ENCODE results near the gene NUAK1. TPM values are rescaled to one million over a fixed set of nuclear protein-coding genes. Genes with fewer than 3 reads are reported as not detected.

The NUAK1 gene
- total RNA-seq, 1 experiment from 2014 or later, result 50.3 TPM

DNA sequence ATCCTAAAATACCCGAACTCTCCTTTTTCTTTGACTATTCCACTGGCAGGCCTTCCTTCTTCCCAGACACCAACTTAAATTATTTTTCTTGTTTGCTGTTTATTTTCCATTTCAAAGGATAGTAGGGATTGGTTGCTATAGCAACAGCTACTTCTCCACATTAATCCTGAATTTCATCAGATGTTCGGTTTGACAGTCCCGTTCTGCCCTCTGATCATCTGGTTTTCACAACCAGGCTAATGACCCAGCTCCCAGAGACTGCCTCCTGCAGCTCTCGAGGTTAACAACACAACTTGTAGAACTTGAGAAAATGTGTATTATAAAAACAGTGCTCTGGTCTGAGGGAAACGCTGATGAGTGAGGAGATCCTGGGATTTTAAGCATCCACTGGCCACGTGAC, 45.5 kb downstream of the NUAK1 start:
- no TSS peak for BruUV-seq (replicated peaks)
- peaks cover 47% of the 10 kb centered on the region for H3K4me1 ChIP-seq (ENCODE audit: control insufficient read depth, insufficient read depth, low read length)

GRCh38 chr12:106091446-106091820, 47.3 kb downstream of the NUAK1 start:
- TF ChIP-seq TCF7L2 (IDR thresholded peaks at IDR 0.05; ENCODE audit: low read depth, low read length), result no peak
- ChIA-PET CTCF (no interaction called here), POLR2A (no interaction called here)
- intact Hi-C loops (cut with micrococcal nuclease; ENCODE audit: unreplicated experiment) (no loop called here), in situ Hi-C loops (cut with HindIII; ENCODE audit: low pct_unique_long_range_greater_than_20kb, low sequenced_read_pairs) (no loop called here)
- Histone ChIP-seq H3K4me1 (ENCODE audit: control insufficient read depth, insufficient read depth, low read length) (peaks cover 33% of the 10 kb centered on the region), H3K36me3 (ENCODE audit: control insufficient read depth, insufficient read depth, low read length) (no peaks in the 10 kb centered on the region), H3K4me3 (ENCODE audit: low read depth in 2 of 2, low read length in 2 of 2) (no peak overlapping the region), H3K27me3 (ENCODE audit: control insufficient read depth, insufficient read depth, low read length) (no peaks in the 10 kb centered on the region), H3K27ac (ENCODE audit: low read length) (peak overlapping the region; percentile 36), H3K9me3 (ENCODE audit: control insufficient read depth, insufficient read depth, low read depth, low read length) (no peaks in the 10 kb centered on the region)
- BruUV-seq (replicated peaks), result no TSS peak
- ATAC-seq, result no peak
- DNase-seq (ENCODE audit: low read depth, low spot score), result no peak

More for the DNA sequence above, 45.5 kb downstream of the NUAK1 start:
- no peak for DNase-seq (ENCODE audit: low read depth, low spot score)
- no peaks in the 10 kb centered on the region for H3K9me3 ChIP-seq (ENCODE audit: control insufficient read depth, insufficient read depth, low read depth, low read length)
- intact Hi-C loops (cut with micrococcal nuclease; ENCODE audit: unreplicated experiment), result no loop called here
- POLR2A ChIA-PET, result interaction anchor here (0.7 kb wide), 1 partner anchor 10 kb away, joined by 3 read pairs; no protein-coding TSS in a partner anchor
- TF ChIP-seq POLR2AphosphoS5 (IDR thresholded peaks at IDR 0.05; ENCODE audit: low read depth, low read length), result no peak
- no peak for TF ChIP-seq CTCF (IDR thresholded peaks at IDR 0.05)
- no peak for TF ChIP-seq TCF7L2 (IDR thresholded peaks at IDR 0.05; ENCODE audit: low read depth, low read length)
- TF ChIP-seq SIN3A (IDR thresholded peaks at IDR 0.05; ENCODE audit: borderline replicate concordance, insufficient read depth, low read depth, low read length), result no peak
- TF ChIP-seq, protein P1, sequence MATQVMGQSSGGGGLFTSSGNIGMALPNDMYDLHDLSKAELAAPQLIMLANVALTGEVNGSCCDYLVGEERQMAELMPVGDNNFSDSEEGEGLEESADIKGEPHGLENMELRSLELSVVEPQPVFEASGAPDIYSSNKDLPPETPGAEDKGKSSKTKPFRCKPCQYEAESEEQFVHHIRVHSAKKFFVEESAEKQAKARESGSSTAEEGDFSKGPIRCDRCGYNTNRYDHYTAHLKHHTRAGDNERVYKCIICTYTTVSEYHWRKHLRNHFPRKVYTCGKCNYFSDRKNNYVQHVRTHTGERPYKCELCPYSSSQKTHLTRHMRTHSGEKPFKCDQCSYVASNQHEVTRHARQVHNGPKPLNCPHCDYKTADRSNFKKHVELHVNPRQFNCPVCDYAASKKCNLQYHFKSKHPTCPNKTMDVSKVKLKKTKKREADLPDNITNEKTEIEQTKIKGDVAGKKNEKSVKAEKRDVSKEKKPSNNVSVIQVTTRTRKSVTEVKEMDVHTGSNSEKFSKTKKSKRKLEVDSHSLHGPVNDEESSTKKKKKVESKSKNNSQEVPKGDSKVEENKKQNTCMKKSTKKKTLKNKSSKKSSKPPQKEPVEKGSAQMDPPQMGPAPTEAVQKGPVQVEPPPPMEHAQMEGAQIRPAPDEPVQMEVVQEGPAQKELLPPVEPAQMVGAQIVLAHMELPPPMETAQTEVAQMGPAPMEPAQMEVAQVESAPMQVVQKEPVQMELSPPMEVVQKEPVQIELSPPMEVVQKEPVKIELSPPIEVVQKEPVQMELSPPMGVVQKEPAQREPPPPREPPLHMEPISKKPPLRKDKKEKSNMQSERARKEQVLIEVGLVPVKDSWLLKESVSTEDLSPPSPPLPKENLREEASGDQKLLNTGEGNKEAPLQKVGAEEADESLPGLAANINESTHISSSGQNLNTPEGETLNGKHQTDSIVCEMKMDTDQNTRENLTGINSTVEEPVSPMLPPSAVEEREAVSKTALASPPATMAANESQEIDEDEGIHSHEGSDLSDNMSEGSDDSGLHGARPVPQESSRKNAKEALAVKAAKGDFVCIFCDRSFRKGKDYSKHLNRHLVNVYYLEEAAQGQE (IDR thresholded peaks at IDR 0.05; ENCODE audit: insufficient read depth in 1 of 2, low read depth in 2 of 2, low read length in 1 of 2), result no peak
- in situ Hi-C loops (cut with HindIII; ENCODE audit: low pct_unique_long_range_greater_than_20kb, low sequenced_read_pairs), result no loop called here
- no peak overlapping the region for H3K4me3 ChIP-seq (ENCODE audit: low read depth in 2 of 2, low read length in 2 of 2)
- peak overlapping the region; percentile 48; the same call in 1 of the 2 replicates for H3K27ac ChIP-seq (ENCODE audit: low read length)
- H3K36me3 ChIP-seq (ENCODE audit: control insufficient read depth, insufficient read depth, low read length), result no peaks in the 10 kb centered on the region
- CTCF ChIA-PET, result no interaction called here
- H3K27me3 ChIP-seq (ENCODE audit: control insufficient read depth, insufficient read depth, low read length), result no peaks in the 10 kb centered on the region
- ATAC-seq, result no peak

DNA sequence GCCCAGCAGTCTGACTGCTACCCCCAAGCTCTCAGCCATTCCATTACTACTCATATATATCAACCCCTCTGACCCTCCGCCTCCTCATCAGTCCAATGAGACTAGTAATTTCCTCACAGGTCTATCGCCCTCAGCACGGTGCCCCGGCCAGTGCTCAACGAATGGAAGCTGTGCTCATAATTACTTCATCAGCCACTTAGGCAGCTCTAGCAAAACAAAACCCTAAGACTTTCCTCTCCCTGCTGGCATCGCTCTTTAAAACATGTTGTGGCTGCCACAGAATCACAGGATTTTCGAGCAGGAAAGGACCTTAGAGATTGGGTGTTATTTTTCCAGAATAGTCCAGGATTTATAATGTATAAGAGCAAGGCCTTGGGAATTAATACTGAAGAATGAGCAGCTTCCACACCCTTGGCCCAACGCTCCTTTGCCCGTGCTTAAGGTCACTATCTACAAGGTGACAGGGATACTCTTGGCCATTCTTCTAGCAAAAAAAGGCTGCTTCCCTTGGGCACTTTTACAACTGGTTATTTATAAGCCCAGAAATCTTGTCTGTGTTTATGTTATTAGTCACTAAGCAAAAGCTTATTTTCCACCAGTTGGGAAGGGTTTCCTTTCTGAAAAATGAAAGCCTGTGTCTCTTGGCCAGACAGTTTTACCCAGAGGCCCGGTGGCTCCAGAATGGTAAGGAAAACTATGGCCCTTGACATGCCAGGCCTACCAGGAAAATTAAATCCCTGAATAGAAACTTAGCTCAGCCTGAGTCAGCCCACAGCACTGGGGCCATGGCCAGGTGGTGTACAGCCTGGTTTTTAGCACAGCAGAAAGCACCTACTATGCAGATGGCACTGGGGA, 47.9 kb downstream of the NUAK1 start:
- TF ChIP-seq TCF7L2 (IDR thresholded peaks at IDR 0.05; ENCODE audit: low read depth, low read length) (no peak), CTCF (IDR thresholded peaks at IDR 0.05) (no peak), POLR2AphosphoS5 (IDR thresholded peaks at IDR 0.05; ENCODE audit: low read depth, low read length) (no peak), SIN3A (IDR thresholded peaks at IDR 0.05; ENCODE audit: borderline replicate concordance, insufficient read depth, low read depth, low read length) (no peak)
- TF ChIP-seq, protein P1 (IDR thresholded peaks at IDR 0.05; ENCODE audit: insufficient read depth in 1 of 2, low read depth in 2 of 2, low read length in 1 of 2), result no peak
- peak; percentile 13; the same call in 1 of the 2 replicates for ATAC-seq
- peak overlapping the region; percentile 36 for H3K27ac ChIP-seq (ENCODE audit: low read length)
- H3K36me3 ChIP-seq (ENCODE audit: control insufficient read depth, insufficient read depth, low read length), result no peaks in the 10 kb centered on the region
- H3K27me3 ChIP-seq (ENCODE audit: control insufficient read depth, insufficient read depth, low read length), result no peaks in the 10 kb centered on the region
- intact Hi-C loops (cut with micrococcal nuclease; ENCODE audit: unreplicated experiment) (no loop called here), in situ Hi-C loops (cut with HindIII; ENCODE audit: low pct_unique_long_range_greater_than_20kb, low sequenced_read_pairs) (no loop called here)
- ChIA-PET POLR2A (interaction anchor here (0.8 to 1.0 kb wide), 2 partner anchors 24 to 60 kb away, joined by 3 read pairs; no protein-coding TSS in a partner anchor), CTCF (no interaction called here)
- H3K4me1 ChIP-seq (ENCODE audit: control insufficient read depth, insufficient read depth, low read length), result peaks cover 27% of the 10 kb centered on the region
- DNase-seq (ENCODE audit: low read depth, low spot score), result no peak
- H3K9me3 ChIP-seq (ENCODE audit: control insufficient read depth, insufficient read depth, low read depth, low read length), result no peaks in the 10 kb centered on the region
- no TSS peak for BruUV-seq (replicated peaks)
- no peak overlapping the region for H3K4me3 ChIP-seq (ENCODE audit: low read depth in 2 of 2, low read length in 2 of 2)
